HG02981 (cell line): ENCODE data around the gene FGF4.

Experiments used
- ATAC-seq: cut with Tn5 transposase; IDR thresholded peaks from one replicate; pipeline ENCODE4 v1.9.1; 2021; ENCODE audit warnings: mild to moderate bottlenecking, moderate library complexity; ENCODE audit not compliant: unreplicated experiment

The FGF4 gene

DNA sequence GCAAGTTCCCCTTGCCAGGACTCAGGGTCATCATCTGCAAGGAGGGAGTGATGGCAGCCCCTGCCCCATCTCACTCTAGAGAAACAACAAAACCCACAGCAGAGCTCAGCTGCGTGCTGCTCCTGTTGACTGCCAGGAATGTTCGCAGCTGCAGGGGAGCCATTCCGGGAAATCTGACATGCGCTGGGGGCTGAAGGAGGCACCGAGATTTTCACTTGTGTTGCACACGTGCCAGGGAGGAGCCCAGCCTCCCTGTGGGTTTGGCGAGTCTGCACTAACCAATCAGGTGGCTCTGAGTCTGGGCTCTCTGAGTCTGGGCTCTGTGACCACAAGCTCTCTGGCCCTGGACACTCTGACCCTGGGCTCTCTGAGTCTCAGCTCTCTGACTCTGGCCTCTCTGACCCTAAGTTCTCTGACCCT is 33.5 kb upstream of the FGF4 start:
- no peak for ATAC-seq

DNA sequence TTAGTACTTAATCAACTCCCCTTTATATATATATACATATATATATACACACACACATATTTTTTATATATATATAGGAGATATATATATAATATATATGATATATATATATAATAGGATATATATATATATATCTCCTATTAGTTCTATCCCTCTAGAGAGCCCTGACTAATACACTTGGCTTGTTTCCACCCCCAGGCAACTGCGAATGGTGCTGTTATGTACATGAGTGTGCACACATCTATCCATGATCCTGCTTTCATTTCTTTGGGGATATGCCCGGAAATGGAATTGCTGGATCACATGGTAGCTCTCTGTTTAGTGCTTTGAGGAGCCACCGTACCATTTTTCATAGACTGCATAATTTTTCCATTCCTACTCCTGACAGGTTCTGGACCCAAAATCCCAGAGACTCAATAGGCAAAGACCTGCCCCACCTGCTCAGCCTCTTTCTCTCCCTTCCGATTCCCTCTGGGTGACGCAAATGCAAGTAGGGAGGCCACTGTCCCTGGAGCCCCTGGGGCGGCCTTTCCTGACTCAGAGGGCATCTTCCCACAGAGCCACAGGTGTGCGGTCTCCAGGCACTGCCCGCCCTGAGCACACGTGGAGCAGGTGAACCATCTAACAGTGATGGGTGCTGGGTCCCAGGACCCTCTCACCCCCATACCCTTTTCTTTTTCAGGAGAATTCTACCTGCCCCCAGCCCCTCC is 32.1 kb upstream of the FGF4 start:
- ATAC-seq = no peak

DNA sequence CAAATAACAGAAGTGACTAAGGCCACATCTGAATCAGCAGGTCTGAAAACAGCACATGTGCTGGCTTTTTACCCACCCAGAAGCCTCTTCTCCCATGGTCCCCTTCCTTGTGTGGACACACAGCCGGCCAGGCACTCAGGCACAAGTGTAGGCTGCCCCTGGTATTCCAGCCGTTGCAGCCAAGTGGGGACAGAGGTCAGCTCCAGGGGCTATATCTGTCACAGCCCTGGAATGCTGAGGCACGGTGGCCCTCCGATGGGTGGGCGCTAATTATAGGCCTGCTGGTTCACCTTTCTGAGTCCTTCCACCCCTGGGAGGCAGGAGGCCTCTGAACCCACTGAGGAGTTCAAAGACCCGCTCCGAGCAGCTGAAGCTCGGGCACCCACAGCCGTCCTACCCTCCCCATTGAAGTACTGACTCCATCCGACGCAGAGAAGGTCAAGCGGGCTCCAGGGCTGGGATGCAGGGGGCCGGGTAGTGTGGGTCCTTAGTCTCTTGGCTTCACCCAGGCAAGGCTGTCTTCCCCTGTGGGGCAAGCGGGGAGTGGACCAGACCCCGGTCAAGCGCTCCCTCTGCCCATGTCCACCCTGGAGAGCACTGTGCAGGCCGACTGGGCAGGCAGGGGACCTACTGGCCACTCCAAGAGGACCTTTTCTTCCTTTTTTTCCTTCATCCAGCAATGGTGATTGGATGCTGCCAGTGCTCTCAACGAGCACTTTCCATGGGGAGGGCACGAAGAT is 29.8 kb upstream of the FGF4 start:
- ATAC-seq = no peak

DNA sequence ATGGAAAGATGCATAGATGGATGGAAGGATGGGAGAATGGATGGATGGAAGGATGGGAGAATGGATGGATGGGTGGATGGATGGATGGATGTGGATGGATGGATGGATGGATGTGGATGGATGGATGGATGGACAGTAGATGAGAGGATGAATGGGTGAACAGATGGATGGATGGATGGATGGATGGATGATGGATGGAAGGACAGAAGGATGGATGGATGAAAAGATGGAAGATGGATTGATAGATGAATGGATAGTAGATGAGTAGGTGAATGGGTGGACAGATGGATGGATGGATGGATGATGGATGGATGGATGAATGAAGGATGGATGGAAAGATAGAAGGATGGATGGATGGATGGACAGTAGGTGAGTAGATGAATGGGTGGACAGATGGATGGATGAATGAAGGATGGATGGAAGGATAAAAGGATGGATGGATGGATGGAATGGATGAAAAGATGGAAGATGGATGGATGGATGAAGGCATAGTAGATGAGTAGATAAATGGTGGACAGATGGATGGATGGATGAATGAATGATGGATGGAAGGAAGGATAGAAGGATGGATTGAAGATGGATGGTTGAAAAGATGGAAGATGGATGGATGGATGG is 28.6 kb upstream of the FGF4 start:
- ATAC-seq = no peak

DNA sequence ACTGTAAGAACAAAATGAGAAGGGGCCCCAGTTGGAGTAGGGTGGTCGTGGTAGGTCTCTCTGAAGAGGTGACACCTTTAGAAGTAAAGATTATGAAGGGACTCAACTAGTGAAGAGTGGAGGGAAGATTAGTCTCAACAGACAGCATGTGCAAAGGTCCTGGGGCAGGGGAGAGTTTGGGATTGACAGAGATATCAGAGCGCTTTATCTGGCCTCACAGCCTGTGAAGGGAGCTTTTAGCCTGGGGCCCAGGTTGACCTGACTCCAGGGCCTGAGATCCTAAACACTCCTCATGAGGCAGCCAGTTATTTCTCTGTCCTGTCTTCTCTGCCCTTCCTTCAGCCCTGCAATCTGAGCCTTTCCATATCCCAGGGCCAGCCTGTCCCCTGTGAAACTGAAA is 27.9 kb upstream of the FGF4 start:
- no peak for ATAC-seq

DNA sequence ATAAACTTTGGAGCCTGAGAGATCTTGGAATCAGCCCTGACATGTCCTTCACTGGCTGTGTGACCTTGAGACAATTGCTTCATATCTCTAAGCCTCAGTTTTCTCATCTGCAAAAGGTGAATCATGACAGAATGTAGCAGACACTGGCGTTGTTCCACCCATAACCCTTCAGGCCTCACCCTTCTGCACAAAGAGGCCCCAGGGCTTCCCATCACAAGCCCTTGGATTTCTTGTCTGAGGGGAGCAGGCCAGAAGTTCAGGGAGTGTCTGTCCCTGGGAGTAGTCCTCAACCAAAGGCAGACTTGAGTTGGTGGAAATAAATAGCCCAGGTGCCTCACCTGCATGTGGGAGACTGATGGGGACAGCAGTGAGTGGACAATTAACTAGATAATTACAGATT is 27.4 kb upstream of the FGF4 start:
- no peak for ATAC-seq

DNA sequence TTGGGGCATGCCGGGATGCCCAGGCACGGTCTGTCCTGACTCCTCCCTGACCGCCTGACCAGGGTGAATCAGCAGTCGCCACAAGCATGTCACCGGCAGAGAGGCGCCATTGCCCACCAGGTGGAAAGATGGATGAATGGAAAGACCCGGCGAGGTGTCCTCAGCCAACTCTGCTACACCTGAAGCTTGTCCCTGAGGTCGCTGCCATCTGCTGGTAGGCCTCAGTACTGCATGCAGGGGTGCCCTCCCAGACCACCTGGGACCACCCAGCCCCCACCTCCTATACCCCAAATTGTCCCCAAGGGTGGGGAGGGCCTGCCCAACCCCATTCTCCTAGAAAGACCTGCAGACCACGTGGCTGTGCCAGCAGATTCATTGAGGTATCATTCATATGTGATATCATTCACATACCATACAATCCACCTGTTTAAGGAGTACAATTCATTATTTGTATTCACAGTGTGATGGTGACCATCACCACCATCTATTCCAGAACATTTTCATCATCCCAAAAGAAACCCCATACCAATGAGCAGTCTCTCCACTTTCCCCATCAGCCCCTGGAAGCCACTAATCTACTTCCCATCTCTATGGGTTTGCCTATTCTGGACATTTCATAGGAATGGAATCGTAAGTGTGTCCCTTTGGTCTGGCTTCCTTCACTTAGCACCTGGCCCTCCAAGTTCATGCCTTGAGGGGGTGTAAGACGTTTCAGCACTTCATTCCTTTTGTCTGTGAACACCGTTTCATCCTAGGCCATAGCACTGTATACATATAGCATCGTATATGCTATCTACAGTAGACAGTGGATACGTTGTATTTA is 26.6 kb upstream of the FGF4 start:
- ATAC-seq = no peak

DNA sequence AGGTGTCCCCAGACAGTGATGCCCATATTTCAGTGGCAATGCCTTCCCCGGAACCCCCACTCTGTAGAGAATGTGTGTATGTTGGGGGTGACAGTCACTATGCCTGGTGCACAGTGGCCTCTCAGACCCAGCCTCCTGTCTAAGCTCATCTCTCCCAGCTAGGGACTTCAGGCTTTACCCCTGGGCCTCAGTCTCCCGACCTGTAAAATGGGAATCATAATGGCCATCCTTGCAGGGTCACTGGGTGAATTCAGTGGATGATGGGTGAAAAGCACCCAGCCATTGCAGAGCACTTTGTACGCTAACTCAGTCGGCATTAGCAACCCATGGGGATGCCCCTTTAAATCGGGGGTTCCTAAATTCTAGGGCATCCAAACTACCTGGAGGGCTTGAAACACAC is 25.1 kb upstream of the FGF4 start:
- no peak for ATAC-seq

DNA sequence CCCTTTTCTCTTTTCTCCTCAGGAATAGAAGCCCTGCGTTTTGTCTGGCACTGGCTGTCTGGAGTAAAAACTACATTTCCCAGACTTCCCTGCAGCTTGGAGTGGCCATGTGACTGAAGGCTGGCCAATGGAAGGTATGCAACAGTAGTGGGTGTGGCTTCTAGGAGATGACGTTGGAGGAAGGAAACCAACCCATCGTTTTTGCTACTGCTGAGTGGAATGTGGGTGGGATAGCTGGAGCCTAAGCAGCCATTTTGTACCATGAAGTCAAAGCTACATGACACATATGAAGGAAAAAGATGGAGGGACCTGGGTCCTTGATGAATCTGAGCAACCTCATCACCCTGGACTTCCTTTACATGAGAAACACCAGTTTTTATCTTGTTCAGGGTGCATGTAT is 24.4 kb upstream of the FGF4 start:
- no peak for ATAC-seq

DNA sequence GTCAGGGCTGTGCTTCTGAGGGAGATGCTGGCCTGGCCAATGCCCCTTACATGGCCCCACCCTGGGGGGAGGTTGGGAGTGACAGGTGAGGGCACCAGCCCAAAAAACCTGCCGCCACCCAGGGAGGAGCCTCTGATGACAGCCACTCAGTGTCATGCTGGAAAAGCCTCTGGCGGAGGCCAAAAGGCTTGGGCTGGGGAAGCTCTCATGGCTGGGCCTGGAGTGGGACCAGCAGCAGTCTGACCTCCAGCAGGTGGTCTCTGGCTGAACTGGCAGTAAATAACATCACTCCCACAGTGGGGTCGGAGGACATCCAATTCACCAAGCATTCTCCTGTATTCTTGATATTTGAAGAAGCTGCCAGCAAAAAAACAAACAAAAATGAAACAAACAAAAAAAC is 24.0 kb upstream of the FGF4 start:
- ATAC-seq = no peak

DNA sequence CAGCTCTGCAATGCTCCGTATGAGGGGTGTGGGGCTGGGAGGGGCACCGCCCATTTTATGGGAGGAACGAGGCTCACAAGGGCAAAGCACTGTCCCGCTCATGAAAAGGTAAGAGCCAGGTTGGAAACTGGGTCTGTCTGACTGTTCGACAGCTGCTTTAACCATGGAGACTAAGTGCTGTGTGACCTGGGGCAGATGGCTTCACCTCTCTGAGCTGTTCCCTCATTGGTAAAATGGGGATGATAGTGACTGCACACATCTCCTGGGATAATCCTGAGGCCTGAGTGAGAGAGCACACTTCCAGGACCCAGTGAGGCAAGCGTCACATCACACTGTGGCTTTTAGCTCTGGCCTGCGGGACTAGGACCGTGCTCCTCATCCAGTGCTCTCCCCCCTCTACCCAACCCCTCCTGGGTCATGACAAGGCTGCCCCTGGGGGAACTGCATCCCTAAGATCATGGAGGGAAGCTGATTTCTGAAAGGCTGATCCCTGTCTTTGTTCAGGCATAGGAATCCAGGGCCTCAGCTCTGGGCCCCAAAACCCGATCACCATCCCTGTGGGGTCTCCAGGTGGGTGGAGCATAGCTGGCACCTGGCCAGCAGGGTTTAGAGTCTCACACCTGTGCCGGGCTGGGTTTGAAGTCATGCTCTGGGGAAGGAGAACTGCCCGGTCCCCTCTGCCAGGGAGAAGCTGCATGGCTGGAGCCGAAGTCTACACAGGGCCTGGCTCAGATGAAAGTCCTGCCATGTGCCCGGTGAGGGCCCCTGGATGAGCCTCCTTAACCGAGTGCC is 22.8 kb upstream of the FGF4 start:
- ATAC-seq = no peak

DNA sequence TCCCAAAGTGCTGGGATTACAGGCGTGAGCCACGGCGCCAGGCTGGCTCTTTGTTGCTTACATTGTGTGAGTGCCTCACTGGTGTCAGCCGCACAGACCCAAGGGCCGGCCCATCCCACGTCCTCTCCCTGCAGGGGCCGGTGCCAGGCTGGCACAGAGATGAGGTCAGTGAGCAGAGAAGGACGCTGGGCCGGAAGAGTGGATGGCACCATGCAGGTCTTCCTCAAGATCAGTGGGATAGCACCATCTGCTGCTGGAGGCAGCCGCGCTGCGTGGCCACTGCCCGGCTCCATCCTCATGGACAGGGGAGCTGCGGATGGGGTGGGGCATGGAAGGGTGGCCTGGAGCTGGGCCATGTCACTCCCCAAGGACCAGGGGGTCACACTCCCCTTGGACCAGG is 22.0 kb upstream of the FGF4 start:
- ATAC-seq = no peak

DNA sequence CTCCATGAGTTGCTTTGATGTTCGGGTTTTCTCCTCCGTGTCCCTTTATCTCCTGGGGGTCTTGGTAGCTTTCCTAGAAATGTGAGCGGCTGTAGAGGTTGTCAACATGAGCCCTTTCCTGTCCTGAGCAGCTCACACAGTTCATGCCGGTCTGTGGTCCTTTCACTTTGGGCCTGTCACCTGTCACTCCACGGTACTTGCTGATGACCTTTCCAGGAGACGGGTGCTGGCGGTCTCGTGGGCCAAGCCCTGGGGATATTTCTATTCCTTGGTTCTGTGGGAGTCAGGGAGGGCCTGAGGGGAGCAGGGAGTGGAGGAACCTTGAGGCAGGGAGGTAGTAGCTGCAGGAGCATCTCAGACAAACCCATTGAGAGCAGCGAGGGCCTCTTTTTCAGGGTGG is 20.9 kb upstream of the FGF4 start:
- ATAC-seq = no peak

DNA sequence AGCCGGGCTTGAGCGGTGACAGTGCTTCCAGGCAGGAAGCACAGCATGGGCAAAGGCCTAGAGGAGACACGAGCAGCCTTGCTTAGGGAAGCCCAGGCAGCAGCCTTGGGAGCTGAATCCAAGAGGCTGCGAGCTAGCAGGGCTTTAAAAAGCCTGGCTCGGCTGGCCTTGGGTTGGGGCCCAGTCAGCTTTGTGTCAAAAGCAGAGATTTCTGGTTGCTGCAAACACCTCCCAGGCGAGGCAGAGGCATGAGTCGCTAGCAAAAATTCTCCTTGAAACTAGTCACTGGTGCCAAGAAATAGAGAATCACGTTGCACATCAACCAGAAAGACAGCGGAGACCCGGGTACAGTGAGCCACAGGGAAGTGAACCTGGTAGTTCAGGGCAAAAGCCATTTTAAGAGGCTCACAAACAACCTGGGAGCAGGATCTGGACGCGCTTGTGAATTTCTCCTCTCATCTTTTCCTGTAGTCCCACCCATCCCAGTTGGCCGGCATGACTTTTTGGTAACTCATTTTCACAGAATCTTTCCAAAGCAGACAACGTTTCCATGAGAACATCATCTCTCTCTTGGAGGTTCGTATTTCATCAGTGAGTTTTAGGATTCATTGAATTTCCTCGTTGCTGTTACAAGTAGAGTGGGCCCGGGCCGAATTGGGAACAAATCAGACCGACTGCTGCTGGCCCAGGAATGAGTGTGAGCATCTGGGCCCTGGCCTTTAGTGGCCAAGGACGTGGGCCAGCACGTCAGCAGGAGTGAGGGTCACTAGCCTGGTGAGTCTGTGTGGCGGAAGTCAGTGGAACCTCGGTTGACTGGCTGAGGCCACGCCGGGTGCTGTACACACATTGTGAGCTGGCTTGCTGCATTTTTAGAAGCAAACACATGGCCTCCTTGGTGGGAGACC is 16.4 kb upstream of the FGF4 start:
- no peak for ATAC-seq

DNA sequence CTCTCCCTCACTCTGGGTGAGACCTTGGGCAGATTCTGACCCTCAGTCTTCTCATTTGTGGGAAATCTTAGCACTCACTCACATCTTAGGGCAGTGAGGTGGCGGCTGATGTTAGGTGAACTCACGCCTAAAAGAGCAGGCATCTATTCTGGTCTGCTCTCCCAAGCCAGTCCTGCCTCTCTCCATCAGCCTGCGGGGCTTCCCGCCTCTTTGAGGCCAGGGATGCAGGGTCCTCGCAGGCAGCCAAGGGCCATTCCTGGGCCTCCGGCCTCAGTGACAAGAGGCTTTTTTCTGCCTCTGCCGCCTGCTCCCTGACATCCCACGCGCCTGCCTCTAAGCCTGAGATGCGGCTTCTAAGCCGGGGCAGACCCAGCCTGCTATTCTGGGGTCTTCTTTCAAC is 13.8 kb upstream of the FGF4 start:
- ATAC-seq = no peak

DNA sequence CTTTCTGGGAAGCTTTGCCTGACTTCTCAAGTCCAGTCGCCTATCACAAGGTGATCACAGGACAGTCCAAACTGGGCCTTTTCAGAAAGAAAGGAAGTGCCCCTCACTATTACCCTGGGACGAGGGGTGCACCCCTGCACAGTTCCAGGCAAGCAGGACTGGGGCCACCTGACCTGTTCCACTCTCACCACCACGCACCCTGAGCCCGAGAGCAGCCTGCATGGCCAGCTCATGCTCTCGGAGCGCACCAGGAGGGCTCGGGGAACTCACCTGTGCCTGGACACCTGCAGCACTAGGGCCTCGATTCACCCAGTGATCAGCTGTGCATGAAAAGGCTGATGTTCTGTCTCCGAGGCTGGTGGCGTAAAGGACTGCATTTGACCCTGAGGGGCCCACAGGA is 12.8 kb upstream of the FGF4 start:
- ATAC-seq = no peak

DNA sequence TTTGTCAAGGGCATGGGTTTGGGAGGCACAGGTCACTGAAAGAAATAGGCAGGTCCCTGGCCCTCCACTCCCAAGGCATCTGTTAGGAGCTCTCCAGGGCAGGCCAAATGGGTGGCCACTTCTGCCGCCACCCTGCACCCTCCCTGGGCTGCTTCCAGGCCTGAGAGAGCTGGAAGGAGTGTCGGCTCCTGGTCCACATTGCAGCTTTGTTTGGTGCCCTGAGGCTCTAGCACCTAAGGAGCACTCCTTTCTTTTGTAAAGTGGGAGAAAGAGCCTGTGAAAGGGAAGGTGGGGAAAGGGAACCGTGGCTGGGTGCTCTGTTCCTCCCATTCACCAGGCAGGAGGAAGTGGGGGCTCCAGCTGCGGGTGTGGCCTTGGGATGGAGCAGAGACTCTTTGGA is 12.3 kb upstream of the FGF4 start:
- ATAC-seq = no peak

DNA sequence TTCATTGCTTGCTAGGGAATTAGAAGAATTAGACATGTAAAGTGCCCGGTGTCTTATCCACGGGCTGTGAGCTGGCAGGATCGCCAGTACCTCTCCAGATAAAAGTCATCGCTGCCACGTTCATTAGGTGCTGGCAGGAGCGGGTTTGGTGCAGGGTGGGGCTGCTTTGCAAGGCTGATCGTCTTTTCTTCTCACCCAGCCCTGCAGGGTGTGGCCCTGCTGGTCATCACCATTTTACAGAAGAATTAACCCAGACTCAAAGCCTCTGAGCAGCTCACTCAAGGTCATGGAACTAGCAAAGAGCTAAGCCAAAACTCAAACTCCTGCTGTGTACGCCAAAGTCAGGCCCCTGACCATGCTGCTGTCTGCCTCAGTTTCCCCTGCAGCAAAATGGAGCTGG is 6.1 kb upstream of the FGF4 start:
- no peak for ATAC-seq

DNA sequence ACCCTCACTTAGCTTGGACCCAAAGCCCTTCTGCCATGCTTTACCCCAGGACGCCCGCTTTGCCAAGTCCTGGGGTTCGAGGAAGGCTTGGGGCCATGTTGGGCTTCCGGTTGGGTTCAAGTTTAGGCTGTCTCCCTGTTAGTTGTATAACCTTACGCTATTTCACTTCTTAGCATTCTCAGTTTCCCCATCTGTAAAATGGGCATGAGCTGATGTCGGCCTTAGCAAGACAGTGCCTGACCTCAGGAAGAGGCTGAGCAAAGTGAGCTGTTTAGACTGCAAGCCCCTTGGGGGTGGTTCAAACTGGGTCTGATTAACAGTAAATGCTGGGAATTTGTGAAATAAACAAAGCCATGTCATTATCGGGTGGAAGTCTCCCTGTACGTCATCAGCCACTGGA is 3.2 kb upstream of the FGF4 start:
- ATAC-seq = no peak
